DMS53 treated with DMSO at 0.1 percent for 48 hours (cell line): ENCODE results near the gene ARHGDIA.
"Not testable (repeated sequence)": the region's sequence is repeated elsewhere in the genome, so short reads cannot be mapped to it uniquely, and the experiment has no call there.

Experiments used
- DNase-seq: peaks from one replicate; lab custom pipeline; 2025; ENCODE audit not compliant: unreplicated experiment; lab: John Stamatoyannopoulos, UW

Gene ARHGDIA

DNA sequence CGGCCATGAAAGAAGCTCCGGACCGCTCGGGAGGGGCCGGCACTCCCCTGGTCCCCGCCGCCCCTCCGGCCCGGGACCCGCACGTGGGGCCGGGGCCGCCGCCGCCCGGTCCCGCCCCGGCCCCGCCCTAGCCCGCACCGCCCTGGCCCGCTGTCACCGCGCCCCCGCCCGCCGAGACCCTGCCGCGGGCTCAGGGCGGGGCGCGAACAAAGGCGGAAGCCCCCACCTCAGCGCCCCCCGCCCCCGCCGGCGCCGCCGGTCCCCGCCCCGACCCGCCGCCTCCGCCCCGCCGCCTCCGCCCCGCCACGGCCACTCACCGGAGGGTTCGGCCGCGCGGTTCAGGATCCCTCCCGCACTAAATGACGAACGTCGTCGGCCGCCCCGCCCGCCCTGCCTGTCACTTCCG, at the start of gene ARHGDIA:
TSS of gene ARHGDIA (minus strand) at position 357 of the 406 bp plus-strand sequence. CDS start 1,407 bp downstream, outside the sequence.
- no peak for DNase-seq

DNA sequence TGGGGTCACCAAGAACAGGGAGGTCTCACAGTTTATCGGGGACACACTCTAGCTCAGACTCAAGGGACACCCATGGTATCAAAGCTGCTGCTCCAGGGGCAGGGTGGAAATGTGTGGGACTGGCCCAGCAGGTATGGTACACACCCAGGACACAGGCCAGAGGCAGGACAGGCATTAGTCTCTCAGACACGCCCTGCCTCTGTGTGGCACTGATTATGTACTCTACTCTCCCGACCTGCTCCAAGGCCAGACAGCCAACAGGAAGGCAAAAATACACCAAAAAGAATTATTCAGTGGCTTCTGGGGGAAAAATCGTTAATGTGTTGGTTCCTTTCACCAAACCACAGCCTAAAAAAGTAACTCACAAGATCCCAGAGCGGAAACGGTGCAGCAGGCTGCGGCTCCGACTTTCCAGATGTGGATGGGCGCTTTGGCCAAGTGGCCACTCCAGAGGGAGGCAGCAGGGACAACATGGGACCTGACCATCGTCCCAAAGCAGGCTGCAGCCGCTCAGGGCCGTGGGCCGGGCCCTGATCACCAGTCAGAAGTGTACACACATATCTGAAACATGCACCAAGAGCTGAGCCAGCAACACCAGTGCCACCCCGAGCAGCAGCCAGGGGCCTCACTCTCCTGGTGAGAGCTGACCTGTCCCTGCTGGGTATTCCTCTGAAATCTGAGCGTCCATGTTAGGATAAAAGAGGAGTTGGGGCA, 47.9 kb upstream of the ARHGDIA start:
- no peak for DNase-seq

DNA sequence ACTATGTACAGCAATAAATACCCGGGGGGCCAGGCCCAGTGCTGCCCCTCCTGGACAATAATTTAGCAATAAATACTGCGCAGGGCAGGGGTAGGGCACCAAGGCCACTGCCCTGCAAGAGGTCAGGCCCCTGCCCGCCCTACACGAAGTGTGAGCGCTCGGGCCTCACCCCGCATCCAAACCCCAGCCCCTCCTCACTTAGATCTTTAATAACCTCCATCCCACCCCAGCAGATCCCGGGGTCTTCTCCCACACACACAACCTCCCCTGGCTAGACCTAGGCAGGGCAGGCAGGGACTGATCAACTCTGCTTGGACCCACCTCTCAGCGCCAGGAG, 47.2 kb upstream of the ARHGDIA start:
- DNase-seq = not testable (repeated sequence)

- peak; percentile 66 for DNase-seq
Observed at GRCh38 chr17:81917565-81918332, 46.6 kb upstream of the ARHGDIA start, which contains the start of gene SIRT7. TSS of gene SIRT7 (minus strand) at chr17:81918176. CDS start at chr17:81918131, 45 bp downstream.

DNA sequence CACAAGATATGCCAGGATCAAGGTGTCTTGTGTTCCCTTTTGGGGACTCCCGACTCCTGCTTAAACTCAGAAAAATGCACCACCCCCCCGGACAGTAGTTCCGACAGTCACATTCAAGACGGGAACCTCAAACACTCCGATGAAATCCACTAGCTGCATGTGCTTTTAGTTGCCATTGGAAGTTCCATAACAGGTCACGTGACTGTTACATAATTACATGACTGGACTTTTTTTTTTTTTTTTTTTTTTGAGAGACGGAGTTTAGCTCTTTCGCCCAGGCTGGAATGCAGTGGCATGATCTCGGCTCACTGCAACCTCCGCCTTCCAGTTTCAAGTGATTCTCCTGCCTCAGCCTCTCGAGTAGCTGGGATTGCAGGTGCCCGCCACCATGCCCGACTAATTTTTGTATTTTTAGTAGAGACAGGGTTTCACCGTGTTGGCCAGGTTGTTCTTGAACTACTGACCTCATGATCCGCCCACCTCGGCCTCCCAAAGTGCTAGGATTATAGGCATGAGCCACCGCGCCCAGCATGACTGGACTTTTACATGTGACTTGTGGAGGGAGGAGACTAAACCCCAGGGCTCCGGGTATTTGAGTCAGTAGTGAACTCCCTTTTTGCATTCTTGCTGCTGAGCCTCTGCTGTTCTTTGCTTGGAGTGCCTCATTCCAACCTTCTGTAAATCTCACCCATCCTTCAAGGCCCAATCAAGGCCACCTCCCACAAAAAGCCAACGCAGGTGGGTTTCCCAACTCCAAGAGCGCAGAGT, 45.3 kb upstream of the ARHGDIA start:
- DNase-seq = no peak

DNA sequence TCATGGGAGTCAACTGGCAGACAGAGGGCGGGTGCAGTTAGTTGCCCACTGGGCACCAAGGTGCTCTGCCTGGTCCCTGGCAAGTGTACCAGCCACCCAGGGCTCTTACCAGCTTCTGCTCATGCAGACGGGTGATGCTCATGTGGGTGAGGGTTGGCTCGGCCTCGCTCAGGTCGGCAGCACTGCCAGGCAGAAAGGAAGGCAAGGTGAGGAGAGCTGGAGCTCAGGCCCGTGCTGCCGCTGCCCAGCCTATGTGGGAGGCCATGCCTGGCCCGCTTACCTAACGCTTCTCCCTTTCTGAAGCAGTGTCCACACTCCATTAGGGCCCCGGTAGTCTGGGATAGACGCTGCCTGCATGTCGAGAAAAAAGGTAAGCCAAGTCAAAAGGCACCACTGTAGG, 44.2 kb upstream of the ARHGDIA start:
- no peak for DNase-seq

GRCh38 chr17:81914103-81914850, 43.1 kb upstream of the ARHGDIA start:
- no peak for DNase-seq

- DNase-seq = no peak
Observed at GRCh38 chr17:81913394-81914102, 42.4 kb upstream of the ARHGDIA start.

DNA sequence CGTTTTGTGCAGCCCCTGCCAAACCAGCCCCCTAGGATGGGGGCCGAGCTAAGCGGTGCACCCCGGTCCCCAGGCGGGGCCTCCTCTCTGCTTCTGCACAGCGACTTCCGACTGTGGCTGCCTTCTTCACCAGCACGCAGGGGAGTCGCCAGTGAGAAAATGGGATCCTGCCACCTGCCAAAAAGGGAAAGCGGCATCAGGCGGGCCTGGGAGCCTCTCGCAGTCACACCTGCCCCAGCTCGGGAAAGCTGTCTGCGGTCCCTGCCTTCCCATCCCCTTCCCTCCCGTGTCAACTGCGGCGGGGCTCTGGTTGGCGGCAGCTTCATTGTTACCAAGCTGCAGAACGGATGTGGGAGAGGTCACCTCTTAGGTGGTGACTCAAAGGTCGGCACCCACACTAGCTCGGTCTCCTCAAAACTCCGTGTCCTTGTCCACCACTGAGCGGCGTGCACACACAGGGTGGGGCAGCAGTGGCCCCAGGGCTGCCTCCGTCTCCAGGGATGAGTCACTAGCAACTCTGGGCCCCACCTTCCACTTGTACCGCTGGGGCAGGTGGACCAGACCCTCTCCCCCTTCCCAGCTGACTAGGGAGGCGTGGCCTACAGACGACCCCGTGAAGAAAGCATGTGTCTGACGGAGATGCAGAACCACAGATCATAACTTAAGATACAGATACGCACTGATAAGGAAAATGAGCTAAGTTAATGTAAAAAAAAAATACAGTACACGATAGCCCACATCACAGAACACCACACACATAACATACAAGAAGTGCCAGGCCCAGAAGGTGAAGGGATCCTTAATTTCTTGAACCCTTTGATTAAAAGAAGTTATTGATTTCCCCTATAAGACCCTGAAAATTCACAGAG, 41.5 kb upstream of the ARHGDIA start:
- DNase-seq = no peak

DNA sequence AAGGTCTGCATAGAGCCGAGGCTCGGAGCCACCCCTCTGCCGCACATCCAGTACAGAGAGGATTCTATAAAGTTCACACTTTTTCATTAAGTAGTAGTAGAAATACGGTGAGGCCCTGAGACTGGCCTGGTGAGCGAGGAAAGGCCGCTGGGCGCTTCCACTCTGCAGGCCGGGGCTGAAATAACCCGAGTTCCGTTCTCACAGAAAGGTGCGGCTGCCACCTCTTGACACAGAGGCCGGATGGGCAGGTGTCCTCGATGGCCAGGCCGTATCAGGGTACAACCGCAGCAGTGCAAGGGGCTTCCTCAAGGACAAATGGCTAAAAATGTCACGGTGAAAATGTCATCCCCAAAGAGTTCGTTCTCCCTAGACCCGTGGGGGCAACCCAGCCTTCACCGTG, 40.8 kb upstream of the ARHGDIA start:
- no peak for DNase-seq

GRCh38 chr17:81911277-81911961, 40.3 kb upstream of the ARHGDIA start, which contains the start of gene PCYT2:
TSS of gene PCYT2 (minus strand) at chr17:81911399. CDS start at chr17:81911355, 44 bp downstream.
- DNase-seq = peak; percentile 85

GRCh38 chr17:81910840-81911276, 39.7 kb upstream of the ARHGDIA start:
- no peak for DNase-seq

- no peak for DNase-seq
Observed at GRCh38 chr17:81909966-81910839, 39.1 kb upstream of the ARHGDIA start.

GRCh38 chr17:81909231-81909630, 38.1 kb upstream of the ARHGDIA start:
- no peak for DNase-seq

GRCh38 chr17:81908793-81909192, 37.7 kb upstream of the ARHGDIA start:
- no peak for DNase-seq

- DNase-seq = no peak
Observed at GRCh38 chr17:81907219-81908145, 36.3 kb upstream of the ARHGDIA start.
